ENCODE data around the gene TRPV4. TPM values are rescaled to one million over a fixed set of nuclear protein-coding genes. Genes with fewer than 3 reads are reported as not detected.

Gene TRPV4
- polyA plus RNA-seq, 1 of the 3 experiments (the other 2 are of a cell fraction): 5.2 TPM

DNA sequence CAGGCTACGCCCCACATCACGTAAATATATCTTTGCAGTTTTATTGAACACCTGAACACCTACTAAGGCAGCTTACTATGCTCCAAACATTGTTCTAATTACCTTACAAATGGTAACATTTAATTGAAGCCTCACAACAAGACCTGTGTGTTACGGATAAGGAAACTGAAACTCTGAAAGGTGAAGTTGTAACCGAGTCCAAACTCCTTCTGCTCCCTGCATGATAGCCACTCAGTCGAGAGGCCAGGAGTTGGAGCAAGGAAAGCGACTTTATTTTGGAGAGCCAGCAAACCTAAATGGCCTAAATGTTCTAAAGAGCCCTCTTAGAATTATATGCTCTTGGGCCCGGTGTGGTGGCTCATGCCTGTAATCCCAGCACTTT lies 12.6 kb upstream of the TRPV4 start:
- H4K20me1 ChIP-seq (ENCODE audit: insufficient read depth): no peaks in the 10 kb centered on the region
- H3K27ac ChIP-seq (ENCODE audit: low read depth in 2 of 2, low read length in 1 of 2): no peak overlapping the region
- peaks cover 11% of the 10 kb centered on the region for H3F3A ChIP-seq (replicated peaks; ENCODE audit: insufficient read depth)
- peak overlapping the region; percentile 67; the same call in 1 of the 2 replicates for H3K4me2 ChIP-seq
- no peaks in the 10 kb centered on the region for H3K36me3 ChIP-seq (replicated peaks in 1 of 2; ENCODE audit: control insufficient read depth in 1 of 2, insufficient read depth in 2 of 2, low read length in 1 of 2)
- ChIA-PET CTCF (interaction anchor here (0.6 to 8.3 kb wide), 83 partner anchors 8 to 418 kb away, joined by 3 to 89 read pairs (median 4); partner anchors contain the start of genes FAM222A, GLTP and TRPV4), POLR2A (no interaction called here)
- no peaks in the 10 kb centered on the region for H3K9me3 ChIP-seq
- H3K9ac ChIP-seq: no peak overlapping the region
- H2AFZ ChIP-seq (ENCODE audit: low read depth): peak overlapping the region; percentile 78; the same call in 1 of the 2 replicates
- no peaks in the 10 kb centered on the region for H3K9me2 ChIP-seq
- 85% methylated on average over 7 of the region's 7 CpGs for WGBS (ENCODE audit: low lambda C conversion rate)
- H3K4me3 ChIP-seq (ENCODE audit: low read depth in 2 of 2, low read length in 1 of 2): peak overlapping the region; percentile 35 to 36; a peak in 2 of 4 replicates
- no peak for DNase-seq
- no peak for TF ChIP-seq YY1 (IDR thresholded peaks at IDR 0.05; ENCODE audit: low read depth)
- no peak for TF ChIP-seq NRF1 (IDR thresholded peaks at IDR 0.05; ENCODE audit: low read depth, low read length)
- TF ChIP-seq, protein P1, sequence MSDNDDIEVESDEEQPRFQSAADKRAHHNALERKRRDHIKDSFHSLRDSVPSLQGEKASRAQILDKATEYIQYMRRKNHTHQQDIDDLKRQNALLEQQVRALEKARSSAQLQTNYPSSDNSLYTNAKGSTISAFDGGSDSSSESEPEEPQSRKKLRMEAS (IDR thresholded peaks at IDR 0.05; ENCODE audit: low read depth): no peak
- no peak for TF ChIP-seq TAF1 (IDR thresholded peaks at IDR 0.05; ENCODE audit: borderline replicate concordance, low read depth, low read length)
- peaks cover 0 to 3% of the 10 kb centered on the region in 2 experiments; a peak in 1 of 4 replicates for H3K4me1 ChIP-seq (ENCODE audit: control insufficient read depth in 1 of 2, insufficient read depth in 2 of 2, low read depth in 1 of 2, low read length in 1 of 2)
- H3K79me2 ChIP-seq (ENCODE audit: insufficient read depth): no peaks in the 10 kb centered on the region
- H3K27me3 ChIP-seq (ENCODE audit: insufficient read depth): no peaks in the 10 kb centered on the region

DNA sequence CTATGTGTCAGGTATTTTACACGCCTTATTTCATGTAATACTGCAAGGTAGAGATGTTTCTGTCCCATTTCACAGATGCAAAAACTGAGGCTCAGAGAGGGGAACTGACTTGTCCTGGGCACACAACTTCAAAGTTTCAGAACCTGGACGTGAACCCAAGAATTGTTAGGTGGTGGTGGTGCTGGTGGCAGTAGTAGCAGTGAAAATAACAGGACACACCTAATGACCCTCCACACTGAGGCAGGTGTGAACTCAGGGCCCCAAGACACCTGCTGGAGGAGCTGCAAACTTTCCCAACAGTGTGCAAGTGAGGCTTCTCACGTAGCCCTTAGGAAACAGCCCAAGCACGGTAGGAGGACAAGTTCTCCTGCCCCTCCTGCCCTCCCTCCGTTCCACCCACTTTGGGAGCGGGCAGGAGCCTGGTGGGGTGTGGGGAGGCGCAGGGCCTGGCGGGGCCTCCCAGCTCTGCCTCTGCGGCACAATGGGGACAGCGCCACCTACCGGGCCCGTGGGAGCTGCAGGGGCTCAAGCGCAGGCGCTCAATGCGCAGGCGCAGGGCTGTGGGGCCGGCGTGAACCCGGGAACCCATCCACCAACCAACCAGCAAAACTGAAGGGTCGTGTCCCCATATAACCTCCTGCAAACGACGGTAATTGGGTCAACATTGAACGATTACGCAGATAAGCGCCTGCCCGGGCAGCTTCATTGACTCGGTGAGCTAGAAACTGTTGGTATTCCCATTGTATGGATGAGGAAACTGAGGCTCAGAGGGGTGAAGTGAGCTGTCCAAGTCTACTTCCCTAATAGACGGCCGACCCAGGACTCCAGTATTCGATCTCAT lies 12.0 kb upstream of the TRPV4 start:
- peak; percentile 96 for DNase-seq
- Histone ChIP-seq H2AFZ (ENCODE audit: low read depth) (peak overlapping the region; percentile 78; the same call in 1 of the 2 replicates), H3K27me3 (ENCODE audit: insufficient read depth) (no peaks in the 10 kb centered on the region), H4K20me1 (ENCODE audit: insufficient read depth) (no peaks in the 10 kb centered on the region), H3F3A (replicated peaks; ENCODE audit: insufficient read depth) (peaks cover 11% of the 10 kb centered on the region), H3K27ac (ENCODE audit: low read depth in 2 of 2, low read length in 1 of 2) (no peak overlapping the region), H3K4me1 (ENCODE audit: control insufficient read depth in 1 of 2, insufficient read depth in 2 of 2, low read depth in 1 of 2, low read length in 1 of 2) (peaks cover 0 to 3% of the 10 kb centered on the region in 2 experiments; a peak in 1 of 4 replicates), H3K4me2 (peak overlapping the region; percentile 67; the same call in 1 of the 2 replicates), H3K4me3 (ENCODE audit: low read depth in 2 of 2, low read length in 1 of 2) (peak overlapping the region; percentile 35 to 36; a peak in 3 of 4 replicates), H3K9me3 (no peaks in the 10 kb centered on the region), H3K9me2 (no peaks in the 10 kb centered on the region), H3K36me3 (replicated peaks in 1 of 2; ENCODE audit: control insufficient read depth in 1 of 2, insufficient read depth in 2 of 2, low read length in 1 of 2) (no peaks in the 10 kb centered on the region), H3K79me2 (ENCODE audit: insufficient read depth) (no peaks in the 10 kb centered on the region), H3K9ac (no peak overlapping the region)
- peak; percentile 39 for TF ChIP-seq CHD2 (IDR thresholded peaks at IDR 0.05; ENCODE audit: low read length, partially characterized antibody)
- TF ChIP-seq TEAD4 (IDR thresholded peaks at IDR 0.05; ENCODE audit: borderline replicate concordance, insufficient read depth): no peak
- no peak for TF ChIP-seq GABPA (IDR thresholded peaks at IDR 0.05; ENCODE audit: low read depth)
- no peak for TF ChIP-seq RFX5 (IDR thresholded peaks at IDR 0.05; ENCODE audit: low read length)
- no peak for TF ChIP-seq YY1 (IDR thresholded peaks at IDR 0.05; ENCODE audit: low read depth)
- no peak for TF ChIP-seq EP300 (IDR thresholded peaks at IDR 0.05; ENCODE audit: borderline replicate concordance in 1 of 2, low read depth in 1 of 2, low read length in 1 of 2)
- peak; percentile 86 for TF ChIP-seq RAD21 (IDR thresholded peaks at IDR 0.05; ENCODE audit: low read length)
- no peak for TF ChIP-seq SIN3A (IDR thresholded peaks at IDR 0.05; ENCODE audit: borderline replicate concordance, low read depth, low read length)
- TF ChIP-seq, protein P2, sequence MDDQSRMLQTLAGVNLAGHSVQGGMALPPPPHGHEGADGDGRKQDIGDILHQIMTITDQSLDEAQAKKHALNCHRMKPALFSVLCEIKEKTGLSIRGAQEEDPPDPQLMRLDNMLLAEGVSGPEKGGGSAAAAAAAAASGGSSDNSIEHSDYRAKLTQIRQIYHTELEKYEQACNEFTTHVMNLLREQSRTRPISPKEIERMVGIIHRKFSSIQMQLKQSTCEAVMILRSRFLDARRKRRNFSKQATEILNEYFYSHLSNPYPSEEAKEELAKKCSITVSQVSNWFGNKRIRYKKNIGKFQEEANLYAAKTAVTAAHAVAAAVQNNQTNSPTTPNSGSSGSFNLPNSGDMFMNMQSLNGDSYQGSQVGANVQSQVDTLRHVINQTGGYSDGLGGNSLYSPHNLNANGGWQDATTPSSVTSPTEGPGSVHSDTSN (IDR thresholded peaks at IDR 0.05): no peak
- peak; percentile 93 for TF ChIP-seq NRF1 (IDR thresholded peaks at IDR 0.05; ENCODE audit: low read depth, low read length)
- TF ChIP-seq, protein P3, sequence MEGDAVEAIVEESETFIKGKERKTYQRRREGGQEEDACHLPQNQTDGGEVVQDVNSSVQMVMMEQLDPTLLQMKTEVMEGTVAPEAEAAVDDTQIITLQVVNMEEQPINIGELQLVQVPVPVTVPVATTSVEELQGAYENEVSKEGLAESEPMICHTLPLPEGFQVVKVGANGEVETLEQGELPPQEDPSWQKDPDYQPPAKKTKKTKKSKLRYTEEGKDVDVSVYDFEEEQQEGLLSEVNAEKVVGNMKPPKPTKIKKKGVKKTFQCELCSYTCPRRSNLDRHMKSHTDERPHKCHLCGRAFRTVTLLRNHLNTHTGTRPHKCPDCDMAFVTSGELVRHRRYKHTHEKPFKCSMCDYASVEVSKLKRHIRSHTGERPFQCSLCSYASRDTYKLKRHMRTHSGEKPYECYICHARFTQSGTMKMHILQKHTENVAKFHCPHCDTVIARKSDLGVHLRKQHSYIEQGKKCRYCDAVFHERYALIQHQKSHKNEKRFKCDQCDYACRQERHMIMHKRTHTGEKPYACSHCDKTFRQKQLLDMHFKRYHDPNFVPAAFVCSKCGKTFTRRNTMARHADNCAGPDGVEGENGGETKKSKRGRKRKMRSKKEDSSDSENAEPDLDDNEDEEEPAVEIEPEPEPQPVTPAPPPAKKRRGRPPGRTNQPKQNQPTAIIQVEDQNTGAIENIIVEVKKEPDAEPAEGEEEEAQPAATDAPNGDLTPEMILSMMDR (IDR thresholded peaks at IDR 0.05): peak; percentile 98
- TF ChIP-seq, protein P4, sequence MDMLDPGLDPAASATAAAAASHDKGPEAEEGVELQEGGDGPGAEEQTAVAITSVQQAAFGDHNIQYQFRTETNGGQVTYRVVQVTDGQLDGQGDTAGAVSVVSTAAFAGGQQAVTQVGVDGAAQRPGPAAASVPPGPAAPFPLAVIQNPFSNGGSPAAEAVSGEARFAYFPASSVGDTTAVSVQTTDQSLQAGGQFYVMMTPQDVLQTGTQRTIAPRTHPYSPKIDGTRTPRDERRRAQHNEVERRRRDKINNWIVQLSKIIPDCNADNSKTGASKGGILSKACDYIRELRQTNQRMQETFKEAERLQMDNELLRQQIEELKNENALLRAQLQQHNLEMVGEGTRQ (IDR thresholded peaks at IDR 0.05; ENCODE audit: borderline replicate concordance, low read depth, low read length): no peak
- no peak for TF ChIP-seq RXRA (IDR thresholded peaks at IDR 0.05; ENCODE audit: borderline replicate concordance, low read depth)
- TF ChIP-seq RCOR1 (IDR thresholded peaks at IDR 0.05; ENCODE audit: low read length): peak; percentile 64
- peak; percentile 79 for TF ChIP-seq SMC3 (IDR thresholded peaks at IDR 0.05; ENCODE audit: low read depth, low read length)
- no peak for TF ChIP-seq ELF1 (IDR thresholded peaks at IDR 0.05)
- no peak for TF ChIP-seq FOSL2 (IDR thresholded peaks at IDR 0.05; ENCODE audit: borderline replicate concordance, low read depth)
- POLR2A ChIA-PET: interaction anchor here (0.5 kb wide), 1 partner anchor 263 kb away, joined by 4 read pairs; no protein-coding TSS in a partner anchor
- 2% methylated on average over 15 of the region's 30 CpGs for WGBS (ENCODE audit: low lambda C conversion rate)
- CTCF ChIA-PET: interaction anchor here (0.6 to 8.3 kb wide), 87 partner anchors 9 to 418 kb away, joined by 3 to 89 read pairs (median 4); partner anchors contain the start of genes FAM222A, GLTP and TRPV4
